ENCODE results near the gene SORCS2.

SORCS2 gene

GRCh38 chr4:7762376-7763030 is 570.2 kb downstream of the SORCS2 start:
- TF ChIP-seq TAF1 (IDR thresholded peaks at IDR 0.05; ENCODE audit: borderline replicate concordance, insufficient read depth, low read length) (no peak), POLR2AphosphoS5 (IDR thresholded peaks at IDR 0.05; ENCODE audit: low read depth, low read length) (no peak), FOXP2 (optimal IDR thresholded peaks at IDR 0.05; ENCODE audit: borderline replicate concordance, extremely low read depth, extremely low read length, insufficient read depth) (no peak), SIN3A (IDR thresholded peaks at IDR 0.05; ENCODE audit: borderline replicate concordance, insufficient read depth, low read length) (no peak), REST (IDR thresholded peaks at IDR 0.05; ENCODE audit: insufficient read depth in 1 of 2, low read depth in 2 of 2, low read length in 2 of 2) (no peak)

DNA sequence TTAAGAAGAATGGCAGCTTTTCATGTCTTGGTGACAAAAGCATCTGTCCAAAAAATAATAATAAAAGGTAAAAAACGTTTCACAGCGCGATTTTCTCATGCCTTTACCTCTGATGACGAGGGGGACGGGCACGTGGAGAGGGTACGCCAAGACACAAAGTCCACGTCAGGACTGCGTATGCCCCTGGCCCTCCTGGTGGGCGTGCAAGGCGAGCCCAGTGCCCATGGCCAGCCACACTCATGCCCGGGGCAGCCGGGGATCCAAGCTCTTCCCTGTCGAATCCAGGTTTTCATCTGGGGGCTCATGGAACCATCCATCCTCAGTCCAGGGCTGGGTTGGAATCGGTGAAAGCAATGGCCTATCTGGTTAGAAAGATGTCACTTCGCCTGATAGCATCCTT is 570.8 kb downstream of the SORCS2 start:
- TF ChIP-seq FOXP2 (optimal IDR thresholded peaks at IDR 0.05; ENCODE audit: borderline replicate concordance, extremely low read depth, extremely low read length, insufficient read depth) (no peak), POLR2AphosphoS5 (IDR thresholded peaks at IDR 0.05; ENCODE audit: low read depth, low read length) (no peak), TAF1 (IDR thresholded peaks at IDR 0.05; ENCODE audit: borderline replicate concordance, insufficient read depth, low read length) (no peak)

- no peak for TF ChIP-seq FOXP2 (optimal IDR thresholded peaks at IDR 0.05; ENCODE audit: borderline replicate concordance, extremely low read depth, extremely low read length, insufficient read depth)
These were observed 571.5 kb downstream of the SORCS2 start for GRCh38 chr4:7763788-7764187.

DNA sequence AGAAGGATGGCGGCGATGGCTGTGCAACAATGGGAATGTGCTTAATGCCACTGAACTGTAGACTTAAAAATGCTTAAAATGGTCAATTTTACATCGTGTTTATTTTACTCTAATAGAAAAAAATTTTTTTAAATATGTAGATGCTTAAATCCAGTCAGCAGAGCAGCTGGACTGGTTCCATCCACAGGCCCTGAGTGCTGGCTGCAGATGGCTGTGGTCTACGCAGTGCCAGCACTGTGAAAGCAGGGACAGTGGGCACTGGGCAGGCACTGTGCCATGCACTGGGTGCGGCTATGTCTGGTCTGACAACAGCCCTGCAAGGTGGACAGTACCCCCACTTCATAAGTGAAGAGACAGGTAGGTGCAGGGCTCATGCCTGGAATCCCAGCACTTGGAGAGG is 572.1 kb downstream of the SORCS2 start:
- no peak for TF ChIP-seq FOXP2 (optimal IDR thresholded peaks at IDR 0.05; ENCODE audit: borderline replicate concordance, extremely low read depth, extremely low read length, insufficient read depth)
- TF ChIP-seq TAF1 (IDR thresholded peaks at IDR 0.05; ENCODE audit: borderline replicate concordance, insufficient read depth, low read length): no peak
- TF ChIP-seq SIN3A (IDR thresholded peaks at IDR 0.05; ENCODE audit: borderline replicate concordance, insufficient read depth, low read length): no peak

DNA sequence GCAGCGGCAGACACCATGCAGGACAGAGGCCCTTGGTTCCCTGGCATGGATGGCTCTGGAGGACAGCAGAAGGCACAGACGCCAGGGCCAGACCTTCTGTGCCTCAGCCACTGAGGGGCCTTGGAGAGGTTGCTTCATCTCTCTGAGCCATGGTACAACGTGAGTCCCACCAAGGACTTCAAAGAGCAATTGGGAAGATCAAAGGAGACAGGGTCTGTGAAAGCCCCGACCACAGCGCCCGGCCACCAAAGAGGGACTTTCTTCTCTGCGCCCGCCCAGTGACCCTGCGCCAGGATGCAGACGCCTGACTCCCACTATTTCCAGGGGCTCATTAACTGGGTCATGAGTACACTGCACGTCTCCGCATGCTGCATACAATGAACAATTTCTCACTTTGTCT is 573.3 kb downstream of the SORCS2 start:
- no peak for TF ChIP-seq REST (IDR thresholded peaks at IDR 0.05; ENCODE audit: insufficient read depth in 1 of 2, low read depth in 2 of 2, low read length in 2 of 2)

DNA sequence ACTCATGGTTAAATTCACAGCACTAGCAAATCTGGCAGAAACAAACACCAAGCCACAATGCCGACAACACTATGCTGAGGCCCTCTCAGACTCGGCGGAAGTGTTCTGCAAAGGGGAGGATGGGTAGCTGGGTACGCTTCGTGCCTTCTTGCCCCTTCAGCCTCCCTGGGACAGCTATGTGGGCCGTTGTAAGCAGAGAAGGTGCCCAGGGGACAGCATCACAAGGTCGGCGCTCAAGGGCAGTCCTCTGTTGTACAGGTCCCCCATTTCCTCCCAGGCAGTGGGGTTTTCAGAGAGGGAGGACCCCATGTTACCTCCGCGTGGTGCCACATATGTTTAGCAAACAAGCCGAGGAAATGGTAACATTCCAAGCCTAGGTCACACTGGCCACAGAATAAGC is 573.7 kb downstream of the SORCS2 start:
- TF ChIP-seq TAF1 (IDR thresholded peaks at IDR 0.05; ENCODE audit: borderline replicate concordance, insufficient read depth, low read length): no peak
- TF ChIP-seq POLR2AphosphoS5 (IDR thresholded peaks at IDR 0.05; ENCODE audit: low read depth, low read length): no peak
- TF ChIP-seq FOXP2 (optimal IDR thresholded peaks at IDR 0.05; ENCODE audit: borderline replicate concordance, extremely low read depth, extremely low read length, insufficient read depth): no peak
- no peak for TF ChIP-seq SIN3A (IDR thresholded peaks at IDR 0.05; ENCODE audit: borderline replicate concordance, insufficient read depth, low read length)
- TF ChIP-seq REST (IDR thresholded peaks at IDR 0.05; ENCODE audit: insufficient read depth in 1 of 2, low read depth in 2 of 2, low read length in 2 of 2): no peak

Measured in PFSK-1 (cell line).